HL-60 (cell line): ENCODE results near the gene PCSK5.

Source experiments
- DNase-seq, 2 experiments: peaks; one replicate each; pipeline ENCODE4 v3.0.0-alpha.2; 2010 to 2020; ENCODE audit warnings: low read depth in 1 of 2, low spot score in 1 of 2
- H3K27ac ChIP-seq: fragments of 250-450 bp; sonication (Bioruptor Pico); replicated peaks from 2 replicates; pipeline ENCODE4 v1.5.1; 2020; ENCODE audit warnings: mild to moderate bottlenecking, moderate library complexity
- H3K27me3 ChIP-seq: fragments of 250-450 bp; sonication (Bioruptor Pico); 2 replicates; pipeline ENCODE4 v1.5.1; 2021; ENCODE audit warnings: mild to moderate bottlenecking, moderate library complexity; ENCODE audit not compliant: insufficient read depth, poor library complexity, severe bottlenecking
- H3K4me3 ChIP-seq: replicated peaks from 2 replicates; pipeline ENCODE4 v1.5.1; 2011; ENCODE audit warnings: mild to moderate bottlenecking, control low read depth, low read length; ENCODE audit not compliant: insufficient read depth
- GABPA ChIP-seq: IDR thresholded peaks from 2 replicates; pipeline ENCODE4 v1.6.1; 2012; ENCODE audit warnings: low read depth
- POLR2AphosphoS5 ChIP-seq: IDR thresholded peaks from 2 replicates; pipeline ENCODE4 v1.6.1; 2012; ENCODE audit warnings: low read depth
- REST ChIP-seq: IDR thresholded peaks from 2 replicates; pipeline ENCODE4 v1.6.1; 2012; ENCODE audit warnings: low read depth; ENCODE audit not compliant: insufficient replicate concordance
- SPI1 ChIP-seq: IDR thresholded peaks from 2 replicates; pipeline ENCODE4 v1.6.1; 2012; ENCODE audit warnings: low read depth, mild to moderate bottlenecking, borderline replicate concordance
- TF ChIP-seq, protein P1 (sequence below): IDR thresholded peaks from one replicate; pipeline ENCODE4 v1.5.1; 2011; ENCODE audit warnings: low read length, control low read depth, inconsistent platforms; ENCODE audit not compliant: insufficient read depth

PCSK5 gene

GRCh38 chr9:76333964-76334363, 443.5 kb downstream of the PCSK5 start:
- Histone ChIP-seq H3K27ac (no peak overlapping the region), H3K4me3 (no peak overlapping the region), H3K27me3 (no peaks in the 10 kb centered on the region)
- TF ChIP-seq SPI1: no peak
- no peak for TF ChIP-seq POLR2AphosphoS5
- no peak for DNase-seq

DNA sequence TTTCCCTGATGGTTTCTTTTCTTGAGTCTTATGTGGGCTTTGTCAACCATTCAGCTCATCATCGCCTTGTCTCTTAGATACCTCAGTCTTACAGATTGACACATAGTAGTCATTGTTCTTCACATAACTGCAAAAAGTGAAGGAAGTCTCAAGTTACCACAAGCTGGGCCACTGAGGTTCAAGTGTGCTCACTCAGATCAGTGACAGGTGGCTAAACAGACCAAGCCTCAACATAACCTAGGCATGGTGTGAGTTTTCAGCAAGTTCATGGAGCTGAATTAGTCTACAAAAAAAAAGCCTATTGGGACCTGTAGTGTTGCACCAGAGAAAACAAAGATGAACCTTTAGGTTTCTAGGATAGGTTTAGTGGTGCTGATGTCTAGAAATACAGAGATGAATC, 445.6 kb downstream of the PCSK5 start:
- no peak for TF ChIP-seq GABPA
- TF ChIP-seq, protein P1, sequence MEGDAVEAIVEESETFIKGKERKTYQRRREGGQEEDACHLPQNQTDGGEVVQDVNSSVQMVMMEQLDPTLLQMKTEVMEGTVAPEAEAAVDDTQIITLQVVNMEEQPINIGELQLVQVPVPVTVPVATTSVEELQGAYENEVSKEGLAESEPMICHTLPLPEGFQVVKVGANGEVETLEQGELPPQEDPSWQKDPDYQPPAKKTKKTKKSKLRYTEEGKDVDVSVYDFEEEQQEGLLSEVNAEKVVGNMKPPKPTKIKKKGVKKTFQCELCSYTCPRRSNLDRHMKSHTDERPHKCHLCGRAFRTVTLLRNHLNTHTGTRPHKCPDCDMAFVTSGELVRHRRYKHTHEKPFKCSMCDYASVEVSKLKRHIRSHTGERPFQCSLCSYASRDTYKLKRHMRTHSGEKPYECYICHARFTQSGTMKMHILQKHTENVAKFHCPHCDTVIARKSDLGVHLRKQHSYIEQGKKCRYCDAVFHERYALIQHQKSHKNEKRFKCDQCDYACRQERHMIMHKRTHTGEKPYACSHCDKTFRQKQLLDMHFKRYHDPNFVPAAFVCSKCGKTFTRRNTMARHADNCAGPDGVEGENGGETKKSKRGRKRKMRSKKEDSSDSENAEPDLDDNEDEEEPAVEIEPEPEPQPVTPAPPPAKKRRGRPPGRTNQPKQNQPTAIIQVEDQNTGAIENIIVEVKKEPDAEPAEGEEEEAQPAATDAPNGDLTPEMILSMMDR: no peak
- TF ChIP-seq SPI1: no peak
- TF ChIP-seq POLR2AphosphoS5: no peak
- no peak for TF ChIP-seq REST
- H3K4me3 ChIP-seq: no peak overlapping the region
- DNase-seq: no peak
- H3K27me3 ChIP-seq: no peaks in the 10 kb centered on the region
- no peak overlapping the region for H3K27ac ChIP-seq

GRCh38 chr9:76338418-76338817, 447.9 kb downstream of the PCSK5 start:
- Histone ChIP-seq H3K4me3 (no peak overlapping the region), H3K27ac (no peak overlapping the region), H3K27me3 (no peaks in the 10 kb centered on the region)
- DNase-seq: no peak
- no peak for TF ChIP-seq SPI1
- TF ChIP-seq, protein P1: no peak
- TF ChIP-seq POLR2AphosphoS5: no peak
- no peak for TF ChIP-seq GABPA
- no peak for TF ChIP-seq REST

GRCh38 chr9:76341616-76342015, 451.1 kb downstream of the PCSK5 start:
- Histone ChIP-seq H3K27ac (no peak overlapping the region), H3K4me3 (no peak overlapping the region), H3K27me3 (no peaks in the 10 kb centered on the region)
- DNase-seq: no peak
- no peak for TF ChIP-seq REST
- TF ChIP-seq GABPA: no peak
- no peak for TF ChIP-seq POLR2AphosphoS5
- TF ChIP-seq, protein P1: no peak
- TF ChIP-seq SPI1: no peak
